Peyer's patch (tissue), 4 donors: ENCODE results near the gene CCM2.

Source experiments
- CTCF ChIP-seq, 6 experiments: fragments of 450-650 bp in 4 of 6; fragments of 200-600 bp in 2 of 6; sonication (generic) in 1 of 6; IDR thresholded peaks; one replicate each; pipeline ENCODE4 v1.5.1; 2017 to 2019; ENCODE audit warnings: antibody characterized with exemption in 6 of 6, mild to moderate bottlenecking in 3 of 6, moderate library complexity in 1 of 6
- POLR2A ChIP-seq, 2 donors: fragments of 450-650 bp; IDR thresholded peaks; one replicate each; pipeline ENCODE4 v1.5.1; 2017; ENCODE audit warnings: antibody characterized with exemption in 2 of 2, mild to moderate bottlenecking in 2 of 2, moderate library complexity in 2 of 2

GRCh38 chr7:45071528-45071927 lies 71.5 kb downstream of the CCM2 start:
- no peak for TF ChIP-seq CTCF (IDR thresholded peaks at IDR 0.05)
- TF ChIP-seq POLR2A (IDR thresholded peaks at IDR 0.05), result no peak
